Activated CD4-positive, alpha-beta T cell treated with anti-CD3 and anti-CD28 coated beads, Interleukin-2, amount 50 U/mL, for 48 hours (primary cell): Measurements from ENCODE around the gene EPHB1.
"Not testable (repeated sequence)": the region's sequence is repeated elsewhere in the genome, so short reads cannot be mapped to it uniquely, and the experiment has no call there.

Source experiments
- DNase-seq, 2 experiments: peaks; one replicate each; pipeline ENCODE4 v3.0.0-alpha.2; 2020

The EPHB1 gene

GRCh38 chr3:135066844-135067727, 272.0 kb downstream of the EPHB1 start:
- DNase-seq, result not testable (repeated sequence)

GRCh38 chr3:135068011-135068410, 273.0 kb downstream of the EPHB1 start:
- DNase-seq, result no peak

DNA sequence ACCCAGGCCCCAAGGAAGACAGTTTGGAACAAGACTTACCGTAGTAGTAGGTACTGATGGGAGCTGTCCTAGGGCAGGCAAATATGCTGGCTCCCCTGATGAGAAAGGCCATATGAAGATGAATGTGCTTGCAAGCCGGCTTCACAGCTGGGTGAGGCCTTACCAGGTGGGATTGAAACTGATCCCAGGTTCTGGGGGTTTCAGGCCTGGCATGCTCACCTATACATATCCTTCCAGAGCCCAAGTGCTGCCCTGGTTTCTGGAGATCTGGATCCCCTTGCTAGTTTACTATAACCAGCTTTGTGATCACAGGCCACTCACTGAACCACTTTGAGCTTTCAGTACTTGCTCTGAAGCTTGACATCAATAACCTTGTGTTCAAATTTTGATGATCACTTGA, 274.3 kb downstream of the EPHB1 start:
- no peak for DNase-seq

DNA sequence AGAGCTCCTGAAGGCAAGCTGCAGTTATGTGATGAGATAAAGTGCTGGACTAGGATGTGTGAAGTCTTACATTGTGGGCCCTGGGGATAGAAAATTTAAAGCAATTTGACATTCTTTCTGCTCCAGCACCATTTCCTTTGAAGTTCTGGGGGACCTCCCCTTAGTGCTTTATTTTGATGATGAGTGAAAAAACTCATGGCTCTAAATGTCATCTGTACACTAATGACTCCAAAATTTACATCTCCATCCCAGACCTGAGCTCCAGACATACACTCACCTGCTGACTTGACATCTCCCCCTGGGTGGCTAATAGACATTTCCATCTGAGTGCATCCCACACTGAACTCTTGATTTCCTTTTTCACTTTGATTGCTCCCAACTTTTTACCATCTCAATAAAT, 276.4 kb downstream of the EPHB1 start:
- no peak for DNase-seq

GRCh38 chr3:135072431-135072830, 277.4 kb downstream of the EPHB1 start:
- no peak for DNase-seq

GRCh38 chr3:135075157-135075556, 280.1 kb downstream of the EPHB1 start:
- DNase-seq, result no peak

DNA sequence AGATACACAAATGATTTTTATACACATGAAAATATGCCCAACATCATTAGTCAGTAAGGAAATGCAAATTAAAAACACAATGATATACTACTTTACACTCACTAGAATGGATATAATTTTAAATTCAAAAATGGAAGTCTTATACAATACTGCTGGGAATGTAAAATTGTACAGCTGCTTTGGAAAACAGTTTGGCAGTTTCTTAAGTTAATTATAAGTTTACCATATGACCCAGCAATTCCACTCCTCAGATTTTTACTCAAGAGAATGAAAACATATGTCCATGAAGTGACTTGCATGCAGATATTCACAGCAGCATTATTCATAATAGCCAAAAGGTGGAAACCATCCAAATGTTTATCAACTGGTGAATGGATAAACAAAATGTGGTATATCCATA, 281.3 kb downstream of the EPHB1 start:
- DNase-seq, result no peak

GRCh38 chr3:135077186-135077585, 282.1 kb downstream of the EPHB1 start:
- no peak for DNase-seq

GRCh38 chr3:135078283-135078682, 283.2 kb downstream of the EPHB1 start:
- no peak for DNase-seq

- no peak for DNase-seq
Observed at GRCh38 chr3:135079095-135079494, 284.0 kb downstream of the EPHB1 start.

GRCh38 chr3:135081451-135081850, 286.4 kb downstream of the EPHB1 start:
- DNase-seq, result no peak

- no peak for DNase-seq
Observed at GRCh38 chr3:135081856-135082434, 286.9 kb downstream of the EPHB1 start.

DNA sequence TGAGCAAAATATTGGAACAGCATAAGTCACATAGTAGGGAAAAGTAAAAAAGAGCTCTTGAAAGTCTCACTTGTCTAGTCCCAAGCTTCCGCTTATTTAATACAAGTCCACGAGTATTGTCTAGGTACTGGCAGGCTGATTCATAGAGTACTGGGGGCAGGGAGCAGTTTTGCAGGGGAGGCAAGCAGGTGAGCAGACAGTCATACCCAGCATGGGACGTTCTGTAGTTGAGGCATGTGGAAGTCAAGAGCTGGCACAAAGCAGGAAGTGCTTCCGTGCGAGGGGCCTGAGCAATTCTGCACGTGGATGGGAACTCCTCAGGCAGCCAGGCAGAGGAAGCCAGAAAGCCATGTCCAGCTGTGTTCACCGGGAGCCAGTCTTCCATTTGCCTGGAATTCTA, 287.6 kb downstream of the EPHB1 start:
- DNase-seq, result no peak

- DNase-seq, result no peak
Observed at GRCh38 chr3:135083179-135083578, 288.1 kb downstream of the EPHB1 start.

DNA sequence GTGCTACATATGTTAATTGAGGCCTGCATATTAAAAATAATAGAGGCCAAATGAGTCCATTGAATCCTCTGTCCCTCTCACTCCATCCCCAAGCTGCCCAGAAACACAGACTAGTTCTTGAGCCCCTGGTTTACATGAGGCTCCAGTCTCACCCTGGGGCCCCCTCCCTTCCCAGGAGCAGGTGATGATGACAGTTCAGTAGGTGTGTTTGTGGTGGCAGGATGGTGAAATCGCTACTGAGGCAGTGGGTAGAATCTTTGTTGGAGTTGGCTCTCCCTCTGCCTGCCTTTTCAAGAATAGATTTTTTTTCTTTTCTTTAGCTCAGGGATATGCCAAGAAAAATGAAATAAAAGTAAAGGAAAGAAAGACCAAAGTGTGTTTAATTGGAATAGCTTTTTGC, 288.7 kb downstream of the EPHB1 start:
- no peak for DNase-seq

DNA sequence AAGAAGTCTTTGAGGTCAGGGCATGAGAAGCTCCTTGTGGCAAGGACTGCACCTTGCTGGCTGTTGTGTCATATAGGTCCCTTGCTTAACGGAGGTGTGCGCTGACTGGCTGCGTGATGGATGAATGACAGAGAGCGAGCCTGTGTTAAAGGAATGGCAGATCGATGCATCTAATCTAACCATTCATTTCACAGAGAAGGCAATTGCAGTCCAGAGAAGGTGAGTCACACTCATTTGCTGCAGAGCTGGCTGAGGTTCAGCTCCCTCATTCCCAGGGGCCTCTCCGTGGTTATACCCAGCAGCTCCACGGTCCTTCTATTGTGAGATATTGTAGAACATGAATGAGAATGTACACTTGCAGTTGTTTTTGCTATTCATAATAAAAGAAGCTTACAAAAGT, 289.3 kb downstream of the EPHB1 start:
- DNase-seq, result no peak

DNA sequence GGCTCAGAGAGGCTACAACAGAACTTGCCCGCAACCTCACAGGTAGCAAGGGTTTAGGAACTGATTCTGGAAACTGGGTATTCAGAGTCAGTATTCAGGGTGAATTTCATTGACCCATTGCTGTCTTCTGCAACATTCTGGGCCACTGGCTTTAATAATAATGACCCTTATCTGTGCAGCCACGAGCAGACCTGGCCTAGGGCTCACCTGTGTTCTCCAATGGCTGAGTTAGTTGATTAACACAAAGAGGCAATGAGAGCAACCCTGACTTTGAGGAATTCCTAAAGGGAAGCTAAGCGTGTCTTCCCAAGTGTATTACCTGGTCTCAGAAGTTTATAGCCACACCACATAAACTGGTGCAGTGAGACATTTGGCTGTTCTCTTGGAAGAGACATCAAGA, 289.9 kb downstream of the EPHB1 start:
- DNase-seq, result no peak

GRCh38 chr3:135085652-135086436, 290.8 kb downstream of the EPHB1 start:
- no peak for DNase-seq

DNA sequence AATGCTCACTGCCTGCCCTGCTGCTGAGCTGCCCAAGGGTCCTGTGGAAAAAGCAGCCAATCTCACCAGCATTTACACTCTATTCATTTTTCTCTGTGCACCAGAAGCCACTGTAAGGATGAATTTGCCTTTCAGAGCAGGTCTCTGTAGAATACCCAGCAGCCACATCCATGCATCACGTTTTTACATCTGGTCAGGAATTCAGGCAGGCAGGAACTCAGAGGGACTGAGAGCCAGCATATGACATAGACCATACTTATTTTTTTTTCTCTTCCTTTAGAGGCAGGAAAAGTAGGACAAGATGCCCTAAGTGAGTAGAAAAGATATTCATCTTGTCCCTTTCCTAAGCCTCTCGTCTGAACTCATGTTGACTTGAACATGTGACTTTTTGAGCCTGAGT, 292.7 kb downstream of the EPHB1 start:
- no peak for DNase-seq

GRCh38 chr3:135089451-135089850, 294.4 kb downstream of the EPHB1 start:
- no peak for DNase-seq

DNA sequence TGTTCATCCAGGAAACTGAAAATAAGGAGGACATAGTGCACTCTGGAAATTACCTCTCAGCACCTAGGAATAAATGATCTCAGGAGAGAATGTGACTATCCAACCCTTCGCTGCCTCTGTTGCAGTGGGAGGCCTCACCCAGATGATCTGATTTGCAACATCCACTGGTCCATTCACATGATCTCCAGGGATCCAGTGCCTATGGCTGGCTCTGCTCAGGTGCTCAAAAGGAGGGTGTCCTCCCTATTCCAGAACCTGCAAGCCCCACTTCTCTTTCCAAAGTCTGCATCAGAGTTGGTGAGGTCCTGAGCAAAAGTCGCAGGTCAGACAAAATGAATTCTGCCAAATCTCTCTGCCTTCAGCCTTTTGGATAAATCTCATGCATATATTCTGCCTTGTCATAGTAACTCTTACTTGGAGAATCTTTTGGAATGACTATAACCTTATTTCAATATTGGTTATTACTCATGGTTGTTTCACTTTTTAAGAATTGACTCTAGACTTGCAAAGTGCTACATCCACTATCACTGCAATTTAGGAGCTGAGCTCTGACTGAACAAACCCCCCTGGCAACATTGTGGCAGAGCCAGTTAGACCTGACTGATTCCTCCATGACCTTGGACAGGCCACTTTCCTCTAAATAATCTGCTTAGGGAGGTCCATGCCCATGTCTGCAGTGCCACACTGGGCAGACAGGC, 295.1 kb downstream of the EPHB1 start:
- DNase-seq, result no peak

DNA sequence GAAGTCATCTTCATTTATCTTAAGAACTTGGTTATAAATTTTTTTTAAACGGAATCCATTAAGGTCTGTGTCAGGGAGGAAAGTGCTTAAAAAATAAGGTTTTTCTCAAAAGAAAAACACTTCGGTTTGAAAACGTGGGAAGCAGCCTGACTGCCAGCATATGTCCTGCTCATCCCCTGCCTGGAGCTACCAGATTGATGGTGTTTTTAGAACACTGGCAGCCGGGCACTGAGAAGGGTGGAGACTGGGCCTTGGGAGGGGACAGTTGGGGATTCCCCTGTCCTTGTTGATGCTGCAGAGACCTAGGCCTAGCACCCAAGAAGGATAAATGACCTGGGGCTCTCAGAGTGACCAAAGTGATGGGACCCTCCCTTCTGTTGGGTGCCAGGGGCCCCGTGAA, 296.9 kb downstream of the EPHB1 start:
- DNase-seq, result no peak

GRCh38 chr3:135093121-135093520, 298.1 kb downstream of the EPHB1 start:
- DNase-seq, result no peak
